K562 treated with DMSO at 1 percent for 4 hours (cell line): Measurements from ENCODE around the gene NXPE4. TPM values are rescaled to one million over a fixed set of nuclear protein-coding genes. Genes with fewer than 3 reads are reported as not detected.

Experiments used
- total RNA-seq: library from RNA; unstranded; fragments of 300-600 nt; gene quantifications from 2 replicates; pipeline ENCODE4 v1.2.3, GENCODE V29; 2022; ENCODE audit not compliant: insufficient read depth

Gene NXPE4
- total RNA-seq: not detected in 2 replicates

GRCh38 chr11:114595571-114595970 lies at the start of gene NXPE4:
Gene NXPE4 (minus strand): TSS chr11:114595786. CDS start chr11:114594759, 1,027 bp downstream.

GRCh38 chr11:114559425-114560310 lies 35.9 kb downstream of the NXPE4 start, which contains the start of gene NXPE1:
Gene NXPE1 (minus strand): TSS chr11:114559881. CDS start chr11:114551201, 8,680 bp downstream.

Other genes with a start within 250 kb of the NXPE4 start
- 2.3 and 3.6 TPM in 2 replicates for gene C11orf71, start 195.3 kb downstream of the NXPE4 start, total RNA-seq
- gene RBM7, start 195.1 kb downstream of the NXPE4 start, total RNA-seq: 15.3 and 16.6 TPM in 2 replicates
- gene REXO2, start 156.3 kb downstream of the NXPE4 start, total RNA-seq: 120 and 128 TPM in 2 replicates
- gene NXPE1, start 35.9 kb downstream of the NXPE4 start, total RNA-seq: not detected in 2 replicates
- gene NXPE2, start 82.7 kb upstream of the NXPE4 start, total RNA-seq: not detected in 2 replicates